Right lobe of liver (tissue), 6 donors: ENCODE measurements around the gene GABARAPL1. TPM values are rescaled to one million over a fixed set of nuclear protein-coding genes. Genes with fewer than 3 reads are reported as not detected.

Experiments
- ATAC-seq, 4 donors: fragments of 200-7000 bp; cut with Tn5 transposase; one replicate each; pipeline ENCODE4 v1.9.1; 2020; ENCODE audit warnings: mild to moderate bottlenecking in 4 of 4, moderate library complexity in 4 of 4
- DNase-seq, 3 donors: peaks; one replicate each; pipeline ENCODE4 v3.0.0-alpha.2; 2020
- H3K27ac ChIP-seq, 3 donors: fragments of 200-600 bp; one replicate each; pipeline ENCODE4 v1.8.0; 2022
- H3K27me3 ChIP-seq, 2 donors: fragments of 200-600 bp; one replicate each; pipeline ENCODE4 v1.8.0; 2022
- H3K36me3 ChIP-seq, 4 donors: fragments of 200-600 bp; sonication (generic) in 1 of 4; one replicate each; pipeline versions ENCODE4 v1.5.1 to v1.8.0; 2017 to 2022; ENCODE audit warnings: control low read depth in 1 of 4
- H3K4me1 ChIP-seq, 4 donors: fragments of 200-600 bp; sonication (generic) in 1 of 4; one replicate each; pipeline versions ENCODE4 v1.5.1 to v1.8.0; 2017 to 2022; ENCODE audit warnings: control low read depth in 1 of 4
- H3K4me3 ChIP-seq, 3 donors: fragments of 200-600 bp; one replicate each; pipeline ENCODE4 v1.8.0; 2022
- H3K9me3 ChIP-seq, 4 donors: fragments of 200-600 bp; sonication (generic) in 1 of 4; one replicate each; pipeline versions ENCODE4 v1.5.1 to v1.8.0; 2017 to 2022; ENCODE audit warnings: control low read depth in 1 of 4
- POLR2A ChIP-seq: fragments of 450-650 bp; IDR thresholded peaks from one replicate; pipeline ENCODE4 v1.6.1; 2017; ENCODE audit warnings: antibody characterized with exemption, mild to moderate bottlenecking
- WGBS: methylation state at CpG from one replicate; pipeline ENCODE4 v1.1.6; 2018; ENCODE audit warnings: low coverage, low lambda C conversion rate; ENCODE audit not compliant: insufficient coverage; ENCODE audit errors: missing lambda C conversion rate; 5-methylcytosine and 5-hydroxymethylcytosine counted together
- intact Hi-C, 2 donors: fragments of 100-400 bp; cut with DNase I; formaldehyde crosslinking; loops; one replicate each; pipeline versions ENCODE4 v1.11.2 to v1.14.1; 2022
- total RNA-seq, 6 experiments: library from RNA; depleted of rRNA in 2 of 6; stranded (reverse); fragments of >200 nt in 2 of 6; fragmentation: NEBNext Ultra II Directional in 3 of 6; extraction: Animal tissue kit (Norgen Biotek cat#: 25700) in 3 of 6; gene quantifications; one replicate each; pipeline versions ENCODE4 v1.1.0 to v1.2.4, GENCODE V29; 2016 to 2023
- TF ChIP-seq, protein P1 (sequence below), 4 donors: fragments of 200-600 bp in 3 of 4; fragments of 450-650 bp in 1 of 4; IDR thresholded peaks; one replicate each; pipeline versions ENCODE4 v1.5.1 to v1.8.0; 2016 to 2022; ENCODE audit warnings: antibody characterized with exemption in 4 of 4, mild to moderate bottlenecking in 2 of 4
- donor health status: DM: no; HTN: yes; CAD: no.
- donor health status: DM: no; HTN: no; CAD: no.
- donor health status: DM: no; HTN: no; CAD: no.
- donor health status: DM: no; HTN: yes; CAD: no.
- donor health status: DM: no; HTN: yes; CAD: no.

The GABARAPL1 gene
- total RNA-seq, 6 experiments from 2014 or later, result 59.5 to 123 (median 83.4) TPM

DNA sequence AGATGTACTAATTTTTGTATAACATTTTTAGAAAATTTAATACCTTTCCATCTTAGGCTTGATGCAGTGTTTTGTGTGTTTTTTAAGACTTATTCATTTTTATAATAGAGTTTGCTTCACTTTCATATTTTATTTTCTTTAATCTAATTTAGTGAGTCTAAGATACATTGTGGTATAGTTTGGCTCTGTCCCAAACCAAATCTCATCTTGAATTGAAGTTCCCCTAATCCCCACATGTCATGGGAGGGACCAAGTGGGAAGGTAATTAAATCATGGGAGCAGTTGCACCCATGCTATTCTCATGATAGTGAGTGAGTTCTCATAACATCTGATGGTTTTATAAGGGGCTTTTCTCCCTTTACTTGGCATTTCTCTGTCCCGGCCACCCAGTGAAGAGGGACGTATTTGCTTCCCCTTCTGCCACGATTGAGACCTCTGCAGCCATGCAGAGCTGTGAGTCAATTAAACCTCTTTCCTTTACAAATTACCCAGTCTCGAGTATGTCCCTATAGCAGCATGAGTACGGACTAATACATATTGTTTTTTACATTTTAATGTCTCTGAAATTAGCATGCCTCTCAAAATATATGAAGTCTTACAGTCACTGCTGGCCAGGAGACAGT, 34.9 kb downstream of the GABARAPL1 start:
- TF ChIP-seq, protein P1, sequence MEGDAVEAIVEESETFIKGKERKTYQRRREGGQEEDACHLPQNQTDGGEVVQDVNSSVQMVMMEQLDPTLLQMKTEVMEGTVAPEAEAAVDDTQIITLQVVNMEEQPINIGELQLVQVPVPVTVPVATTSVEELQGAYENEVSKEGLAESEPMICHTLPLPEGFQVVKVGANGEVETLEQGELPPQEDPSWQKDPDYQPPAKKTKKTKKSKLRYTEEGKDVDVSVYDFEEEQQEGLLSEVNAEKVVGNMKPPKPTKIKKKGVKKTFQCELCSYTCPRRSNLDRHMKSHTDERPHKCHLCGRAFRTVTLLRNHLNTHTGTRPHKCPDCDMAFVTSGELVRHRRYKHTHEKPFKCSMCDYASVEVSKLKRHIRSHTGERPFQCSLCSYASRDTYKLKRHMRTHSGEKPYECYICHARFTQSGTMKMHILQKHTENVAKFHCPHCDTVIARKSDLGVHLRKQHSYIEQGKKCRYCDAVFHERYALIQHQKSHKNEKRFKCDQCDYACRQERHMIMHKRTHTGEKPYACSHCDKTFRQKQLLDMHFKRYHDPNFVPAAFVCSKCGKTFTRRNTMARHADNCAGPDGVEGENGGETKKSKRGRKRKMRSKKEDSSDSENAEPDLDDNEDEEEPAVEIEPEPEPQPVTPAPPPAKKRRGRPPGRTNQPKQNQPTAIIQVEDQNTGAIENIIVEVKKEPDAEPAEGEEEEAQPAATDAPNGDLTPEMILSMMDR (IDR thresholded peaks at IDR 0.05), result no peak
- TF ChIP-seq POLR2A, result no peak
- WGBS, result 66% methylated on average over 4 of the region's 5 CpGs
- DNase-seq, result no peak
- no peaks in the 10 kb centered on the region for H3K9me3 ChIP-seq
- ATAC-seq, result no peak
- no peaks in the 10 kb centered on the region for H3K4me1 ChIP-seq
- no peak overlapping the region for H3K4me3 ChIP-seq
- intact Hi-C loops, result no loop called here
- H3K27me3 ChIP-seq, result no peaks in the 10 kb centered on the region
- no peak overlapping the region for H3K27ac ChIP-seq
- H3K36me3 ChIP-seq, result no peaks in the 10 kb centered on the region

DNA sequence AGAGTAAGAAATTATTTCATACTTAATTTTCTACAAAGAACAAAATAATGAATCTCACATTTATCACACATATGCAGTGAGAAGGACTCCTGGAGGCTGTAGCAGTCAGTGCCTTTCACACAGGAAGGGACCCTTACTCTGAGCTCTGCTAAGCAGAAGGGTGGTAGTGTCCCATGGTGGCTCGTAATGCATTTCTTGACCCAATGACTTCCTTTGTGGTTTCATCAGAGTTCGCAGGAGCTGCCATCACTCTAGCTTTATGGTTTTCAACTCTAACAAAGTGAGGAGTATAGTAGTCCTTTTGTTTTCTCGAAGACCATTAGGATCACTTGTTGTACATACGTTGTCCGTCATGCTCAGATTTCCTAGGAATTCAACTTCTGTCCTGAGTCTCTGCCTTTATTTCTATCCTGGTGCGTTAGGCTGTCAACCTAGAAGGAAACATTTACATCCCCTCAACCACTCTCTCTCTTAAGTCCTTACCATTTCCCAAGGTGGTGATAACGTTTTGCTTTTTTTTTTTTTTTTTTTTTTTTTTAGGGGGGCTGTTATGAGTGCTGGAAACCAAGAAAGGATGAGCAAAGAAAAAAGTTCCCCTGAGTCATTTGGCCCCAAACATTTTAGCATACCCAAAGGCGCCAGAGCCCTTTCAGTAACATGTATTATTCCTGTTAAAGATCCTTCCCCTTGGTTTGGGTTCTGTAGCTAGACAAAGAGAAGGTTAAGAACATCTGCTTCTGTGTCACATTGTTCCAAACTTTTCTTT, 37.2 kb downstream of the GABARAPL1 start:
- ATAC-seq, result peak; percentile 18 to 65 (median 42)

DNA sequence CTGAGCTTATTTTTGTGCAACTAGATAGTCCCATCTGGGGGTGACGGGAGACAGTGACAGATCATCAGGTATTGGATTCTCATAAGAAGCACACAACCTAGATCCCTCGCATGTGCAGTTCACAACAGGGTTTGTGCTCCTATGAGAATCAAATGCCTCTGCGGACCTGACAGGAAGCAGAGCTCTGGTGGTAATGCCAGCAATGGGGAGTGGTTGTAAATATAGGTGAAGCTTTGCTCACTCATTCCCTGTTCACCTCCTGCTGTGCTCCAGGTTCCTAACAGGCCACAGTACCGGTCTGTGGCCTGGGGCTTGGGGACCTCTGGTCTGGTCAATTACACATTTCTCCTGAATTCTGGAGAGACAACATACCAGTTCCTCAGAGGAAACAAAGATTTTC, 39.0 kb downstream of the GABARAPL1 start:
- H3K4me1 ChIP-seq, result no peaks in the 10 kb centered on the region
- no peak for DNase-seq
- H3K27me3 ChIP-seq, result no peaks in the 10 kb centered on the region
- WGBS, result 90% methylated on average over 4 of the region's 4 CpGs
- H3K9me3 ChIP-seq, result no peaks in the 10 kb centered on the region
- H3K4me3 ChIP-seq, result no peak overlapping the region
- no peak overlapping the region for H3K27ac ChIP-seq
- H3K36me3 ChIP-seq, result no peaks in the 10 kb centered on the region
- no peak for ATAC-seq
- intact Hi-C loops, result no loop called here
- TF ChIP-seq, protein P1 (IDR thresholded peaks at IDR 0.05), result no peak
- TF ChIP-seq POLR2A, result no peak

More for the DNA sequence above, 37.2 kb downstream of the GABARAPL1 start:
- no peaks in the 10 kb centered on the region for H3K4me1 ChIP-seq
- WGBS, result 57% methylated on average over 8 of the region's 8 CpGs
- H3K9me3 ChIP-seq, result no peaks in the 10 kb centered on the region
- H3K27ac ChIP-seq, result no peak overlapping the region
- no peak for DNase-seq
- intact Hi-C loops, result no loop called here
- no peaks in the 10 kb centered on the region for H3K36me3 ChIP-seq
- H3K27me3 ChIP-seq, result no peaks in the 10 kb centered on the region
- TF ChIP-seq, protein P1 (IDR thresholded peaks at IDR 0.05), result no peak
- TF ChIP-seq POLR2A, result no peak
- no peak overlapping the region for H3K4me3 ChIP-seq

DNA sequence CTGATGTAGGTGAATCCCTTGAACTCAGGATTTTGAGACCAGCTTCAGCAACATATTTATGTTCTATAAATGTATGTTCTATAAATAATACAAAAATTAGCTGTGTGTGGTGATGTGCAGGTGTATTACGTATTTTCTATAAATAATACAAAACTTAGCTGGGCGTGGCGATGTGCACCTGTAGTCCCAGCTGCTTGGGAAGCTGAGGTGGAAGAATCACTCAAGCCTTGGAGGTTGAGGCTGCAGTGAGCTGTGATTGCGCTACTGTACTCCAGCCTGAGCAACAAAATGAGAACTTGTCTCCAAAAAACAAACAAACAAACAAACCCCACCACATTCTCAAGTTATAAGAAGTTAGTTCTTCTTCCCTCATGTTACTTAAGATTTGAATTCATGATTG, 39.5 kb downstream of the GABARAPL1 start:
- 100% methylated on average over 4 of the region's 4 CpGs for WGBS
- DNase-seq (no peak), ATAC-seq (no peak)
- H3K9me3 ChIP-seq, result no peaks in the 10 kb centered on the region
- intact Hi-C loops, result no loop called here
- H3K27ac ChIP-seq, result no peak overlapping the region
- no peak overlapping the region for H3K4me3 ChIP-seq
- TF ChIP-seq, protein P1 (IDR thresholded peaks at IDR 0.05), result no peak
- no peak for TF ChIP-seq POLR2A
- no peaks in the 10 kb centered on the region for H3K27me3 ChIP-seq
- no peaks in the 10 kb centered on the region for H3K4me1 ChIP-seq
- H3K36me3 ChIP-seq, result no peaks in the 10 kb centered on the region
